Rectal smooth muscle tissue (tissue), 1 donor: ENCODE data around the gene GTPBP6.
"Not testable (repeated sequence)": the region's sequence is repeated elsewhere in the genome, so short reads cannot be mapped to it uniquely, and the experiment has no call there.

Experiments used
- H3K27ac ChIP-seq: one replicate; pipeline ENCODE4 v1.7.0; 2013; ENCODE audit warnings: low read depth, low read length, inconsistent platforms
- H3K27me3 ChIP-seq: one replicate; pipeline ENCODE4 v1.7.0; 2013; ENCODE audit warnings: low read length; ENCODE audit not compliant: control insufficient read depth, insufficient read depth
- H3K36me3 ChIP-seq: one replicate; pipeline ENCODE4 v1.7.0; 2013; ENCODE audit warnings: low read length; ENCODE audit not compliant: control insufficient read depth, insufficient read depth
- H3K4me1 ChIP-seq: one replicate; pipeline ENCODE4 v1.7.0; 2013; ENCODE audit warnings: low read length; ENCODE audit not compliant: control insufficient read depth, insufficient read depth
- H3K4me3 ChIP-seq: one replicate; pipeline ENCODE4 v1.7.0; 2013; ENCODE audit warnings: low read length
- H3K9ac ChIP-seq: one replicate; pipeline ENCODE4 v1.7.0; 2013; ENCODE audit warnings: low read length

Gene GTPBP6

DNA sequence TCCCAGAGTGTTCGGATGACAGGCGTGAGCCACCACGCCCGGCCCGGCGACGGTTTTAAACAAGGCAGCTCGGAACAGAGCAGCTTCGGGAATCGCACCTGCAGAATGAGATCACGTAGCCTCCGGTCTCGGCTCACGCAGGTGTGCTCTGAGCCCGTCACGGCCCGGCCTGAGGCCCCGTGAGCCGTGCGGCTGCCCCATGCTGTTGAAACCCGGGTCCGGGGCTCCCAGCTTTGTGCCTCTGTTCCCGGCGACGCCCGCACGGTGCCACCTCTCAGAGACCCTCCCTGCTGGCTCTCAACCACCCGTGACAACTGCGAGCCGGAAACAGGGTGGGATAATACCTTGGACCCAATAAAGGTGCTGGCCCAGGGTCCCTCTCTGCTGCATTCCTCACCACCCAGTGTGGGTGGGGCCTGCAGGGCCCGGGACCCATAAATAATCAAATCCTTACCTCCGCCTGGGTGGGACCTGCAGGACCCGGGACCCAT, 50.8 kb downstream of the GTPBP6 start:
- no peaks in the 10 kb centered on the region for H3K4me1 ChIP-seq
- no peak overlapping the region for H3K27ac ChIP-seq
- no peak overlapping the region for H3K4me3 ChIP-seq
- no peak overlapping the region for H3K9ac ChIP-seq
- H3K36me3 ChIP-seq = no peaks in the 10 kb centered on the region
- no peaks in the 10 kb centered on the region for H3K27me3 ChIP-seq

DNA sequence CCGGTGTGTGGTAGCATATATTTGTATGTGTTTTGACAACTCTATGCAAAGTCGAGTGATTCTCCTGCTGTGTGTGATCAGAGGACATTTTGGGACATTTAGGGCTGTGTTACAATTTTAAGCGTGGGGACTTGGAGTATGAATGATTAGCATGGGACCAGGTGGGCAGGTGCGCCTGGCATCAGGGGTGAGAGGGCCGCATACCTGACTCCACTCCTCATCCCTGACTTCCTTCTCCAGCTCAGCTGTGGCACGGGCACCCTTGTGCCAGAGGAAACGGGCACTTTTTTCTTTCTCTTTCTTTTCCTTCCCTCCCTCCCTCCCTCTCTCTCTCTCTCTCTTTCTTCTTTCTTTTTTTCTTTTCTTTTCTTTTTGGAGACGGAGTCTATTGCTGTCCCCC, 53.1 kb downstream of the GTPBP6 start:
- Histone ChIP-seq H3K9ac (no peak overlapping the region), H3K27me3 (no peaks in the 10 kb centered on the region), H3K36me3 (no peaks in the 10 kb centered on the region), H3K4me1 (no peaks in the 10 kb centered on the region), H3K27ac (no peak overlapping the region), H3K4me3 (no peak overlapping the region)

- no peak overlapping the region for H3K4me3 ChIP-seq
- H3K27ac ChIP-seq = no peak overlapping the region
- no peak overlapping the region for H3K9ac ChIP-seq
- no peaks in the 10 kb centered on the region for H3K27me3 ChIP-seq
- H3K36me3 ChIP-seq = no peaks in the 10 kb centered on the region
- H3K4me1 ChIP-seq = no peaks in the 10 kb centered on the region
Observed at GRCh38 chrX:264634-265455, 53.8 kb downstream of the GTPBP6 start.

DNA sequence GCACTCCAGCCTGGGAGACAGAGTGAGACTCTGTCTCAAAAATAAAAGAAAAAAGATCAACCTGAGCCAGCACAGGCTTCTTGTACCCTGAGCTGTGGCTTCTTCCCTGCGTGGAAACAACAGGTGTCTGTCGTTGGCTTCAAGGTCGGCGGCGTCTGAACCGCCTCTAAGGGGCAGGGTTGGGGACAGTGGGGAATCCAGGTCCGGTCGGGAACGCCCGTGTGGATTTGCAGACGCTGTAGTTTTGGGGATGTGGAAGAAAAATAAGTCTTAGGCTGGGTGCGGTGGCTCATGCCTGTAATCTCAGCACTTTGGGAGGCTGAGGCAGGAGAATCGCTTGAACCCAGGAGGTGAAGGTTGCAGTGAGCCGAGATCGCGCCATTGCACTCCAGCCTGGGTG, 54.6 kb downstream of the GTPBP6 start:
- H3K4me3 ChIP-seq, H3K27me3 ChIP-seq, H3K9ac ChIP-seq, H3K36me3 ChIP-seq, H3K27ac ChIP-seq, H3K4me1 ChIP-seq: not testable (repeated sequence)

DNA sequence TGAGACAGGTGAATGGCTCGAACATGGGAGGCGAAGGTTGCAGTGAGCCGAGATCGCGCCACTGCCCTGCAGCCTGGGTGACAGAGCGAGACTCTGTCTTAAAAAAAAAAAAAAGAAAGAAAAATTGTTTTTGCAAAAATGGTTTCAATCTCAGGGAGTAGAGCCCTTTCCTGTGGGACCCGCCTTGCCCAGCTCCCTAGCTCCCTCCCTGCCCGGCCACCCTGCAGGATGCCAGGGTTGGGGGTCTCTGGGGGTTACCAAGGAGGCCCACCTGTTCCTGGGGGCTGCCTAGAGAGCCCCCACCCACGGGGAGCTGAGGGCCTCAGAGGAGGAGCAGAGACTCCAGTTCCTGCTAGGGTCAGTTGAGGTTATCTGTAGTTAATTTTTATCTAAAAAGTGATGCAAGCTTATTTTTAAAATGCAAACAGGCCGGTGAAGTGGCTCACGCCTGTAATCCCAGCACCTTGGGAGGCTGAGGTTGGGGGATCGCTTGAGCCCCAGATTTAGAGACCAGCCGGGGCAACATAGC, 56.2 kb downstream of the GTPBP6 start:
- no peak overlapping the region for H3K4me3 ChIP-seq
- no peak overlapping the region for H3K27ac ChIP-seq
- H3K4me1 ChIP-seq = no peaks in the 10 kb centered on the region
- no peaks in the 10 kb centered on the region for H3K36me3 ChIP-seq
- no peaks in the 10 kb centered on the region for H3K27me3 ChIP-seq
- no peak overlapping the region for H3K9ac ChIP-seq

GRCh38 chrX:261919-262352, 56.7 kb downstream of the GTPBP6 start:
- Histone ChIP-seq H3K36me3 (no peaks in the 10 kb centered on the region), H3K4me3 (no peak overlapping the region), H3K27me3 (no peaks in the 10 kb centered on the region), H3K4me1 (no peaks in the 10 kb centered on the region), H3K9ac (no peak overlapping the region), H3K27ac (no peak overlapping the region)

- Histone ChIP-seq H3K36me3 (no peaks in the 10 kb centered on the region), H3K4me3 (no peak overlapping the region), H3K4me1 (no peaks in the 10 kb centered on the region), H3K9ac (no peak overlapping the region), H3K27me3 (no peaks in the 10 kb centered on the region), H3K27ac (no peak overlapping the region)
Observed at GRCh38 chrX:261167-261918, 57.3 kb downstream of the GTPBP6 start.

- Histone ChIP-seq H3K27ac (no peak overlapping the region), H3K36me3 (no peaks in the 10 kb centered on the region), H3K9ac (no peak overlapping the region), H3K27me3 (no peaks in the 10 kb centered on the region), H3K4me1 (no peaks in the 10 kb centered on the region), H3K4me3 (no peak overlapping the region)
Observed at GRCh38 chrX:259692-260355, 58.8 kb downstream of the GTPBP6 start.

- Histone ChIP-seq H3K4me1 (no peaks in the 10 kb centered on the region), H3K27me3 (no peaks in the 10 kb centered on the region), H3K36me3 (no peaks in the 10 kb centered on the region), H3K27ac (no peak overlapping the region), H3K9ac (no peak overlapping the region), H3K4me3 (no peak overlapping the region)
Observed at GRCh38 chrX:258291-259040, 60.1 kb downstream of the GTPBP6 start.

GRCh38 chrX:257681-258289, 60.8 kb downstream of the GTPBP6 start:
- H3K4me1 ChIP-seq = no peaks in the 10 kb centered on the region
- H3K4me3 ChIP-seq = no peak overlapping the region
- no peaks in the 10 kb centered on the region for H3K36me3 ChIP-seq
- no peaks in the 10 kb centered on the region for H3K27me3 ChIP-seq
- H3K27ac ChIP-seq = no peak overlapping the region
- H3K9ac ChIP-seq = no peak overlapping the region

DNA sequence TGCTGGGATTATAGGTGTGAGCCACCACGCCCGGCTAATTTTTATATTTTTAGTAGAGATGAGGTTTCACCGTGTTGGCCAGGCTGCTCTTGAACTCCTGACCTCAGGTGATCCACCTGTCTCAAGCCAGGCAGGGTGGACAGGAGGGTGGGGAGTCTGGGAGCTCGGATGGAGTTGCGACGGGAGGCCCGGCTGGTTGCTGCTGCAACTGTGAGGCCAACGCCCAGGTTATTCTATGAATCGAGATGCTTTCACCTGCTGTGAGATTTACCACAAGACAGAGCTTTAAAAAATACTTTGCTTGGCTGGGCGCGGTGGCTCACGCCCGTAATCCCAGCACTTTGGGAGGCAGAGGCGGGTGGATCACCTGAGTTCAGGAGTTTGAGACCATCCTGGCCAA, 61.5 kb downstream of the GTPBP6 start:
- not testable (repeated sequence) for H3K4me3 ChIP-seq, H3K36me3 ChIP-seq, H3K27ac ChIP-seq, H3K9ac ChIP-seq, H3K4me1 ChIP-seq, H3K27me3 ChIP-seq
